GM18907 (cell line): ENCODE data around the gene ESF1.

Experiments used
- ATAC-seq: cut with Tn5 transposase; IDR thresholded peaks from one replicate; pipeline ENCODE4 v1.9.1; 2021; ENCODE audit warnings: mild to moderate bottlenecking, moderate library complexity; ENCODE audit not compliant: unreplicated experiment

ESF1 gene

GRCh38 chr20:13784893-13785715 lies at the start of gene ESF1, which contains the start of gene NDUFAF5:
Gene ESF1 (minus strand): TSS chr20:13784919. CDS start chr20:13783140, 1,779 bp downstream.
Gene NDUFAF5 (plus strand): TSS chr20:13785028. CDS start chr20:13785069, 41 bp downstream.
- peak; percentile 95 for ATAC-seq

GRCh38 chr20:13831476-13831875 lies 46.8 kb upstream of the ESF1 start:
- ATAC-seq = no peak

- ATAC-seq = no peak
These were observed 40.7 kb upstream of the ESF1 start for GRCh38 chr20:13825465-13825864.

- no peak for ATAC-seq
These were observed 39.7 kb upstream of the ESF1 start for GRCh38 chr20:13824459-13824858.

- ATAC-seq = no peak
These were observed 37.7 kb upstream of the ESF1 start for GRCh38 chr20:13822459-13822858.

GRCh38 chr20:13821876-13822275 lies 37.2 kb upstream of the ESF1 start:
- ATAC-seq = no peak

GRCh38 chr20:13819885-13820645 lies 35.3 kb upstream of the ESF1 start:
- ATAC-seq = peak; percentile 84

GRCh38 chr20:13817342-13817741 lies 32.6 kb upstream of the ESF1 start:
- no peak for ATAC-seq

- ATAC-seq = no peak
These were observed 32.0 kb upstream of the ESF1 start for GRCh38 chr20:13816757-13817156.

GRCh38 chr20:13814672-13815071 lies 30.0 kb upstream of the ESF1 start:
- ATAC-seq = no peak

GRCh38 chr20:13813910-13814309 lies 29.2 kb upstream of the ESF1 start:
- no peak for ATAC-seq

GRCh38 chr20:13810446-13810845 lies 25.7 kb upstream of the ESF1 start:
- ATAC-seq = no peak

GRCh38 chr20:13809855-13810254 lies 25.1 kb upstream of the ESF1 start:
- no peak for ATAC-seq

- no peak for ATAC-seq
These were observed 24.7 kb upstream of the ESF1 start for GRCh38 chr20:13809373-13809772.

GRCh38 chr20:13800728-13801134 lies 16.0 kb upstream of the ESF1 start:
- ATAC-seq = no peak

GRCh38 chr20:13799974-13800373 lies 15.3 kb upstream of the ESF1 start:
- ATAC-seq = no peak

GRCh38 chr20:13799040-13799439 lies 14.3 kb upstream of the ESF1 start:
- no peak for ATAC-seq

- ATAC-seq = no peak
These were observed 9.9 kb upstream of the ESF1 start for GRCh38 chr20:13794667-13795066.

GRCh38 chr20:13793001-13793400 lies 8.3 kb upstream of the ESF1 start:
- no peak for ATAC-seq

- ATAC-seq = no peak
These were observed 7.1 kb upstream of the ESF1 start for GRCh38 chr20:13791540-13792459.

GRCh38 chr20:13790708-13791107 lies 6.0 kb upstream of the ESF1 start:
- ATAC-seq = no peak
